MCF 10A (cell line): ENCODE results near the gene PDS5A. TPM values are rescaled to one million over a fixed set of nuclear protein-coding genes. Genes with fewer than 3 reads are reported as not detected.

ENCODE experiments used
- BruUV-seq: library from RNA; stranded (reverse); fragments of 400-500 nt; replicated peaks from 2 replicates; lab custom pipeline; 2021; lab: Mats Ljungman, UMichigan
- CTCF ChIA-PET: fragments of 300-600 bp; sonication (Branson Sonifier 250); formaldehyde crosslinking; extraction: SDS; loops from one replicate; lab custom pipeline; 2021; ENCODE audit warnings: antibody characterized with exemption, inconsistent platforms; lab: Yijun Ruan, JAX
- POLR2A ChIA-PET: fragments of 300-600, 350-650 bp; sonication (Branson Sonifier 250); formaldehyde crosslinking; extraction: SDS; loops from one replicate; lab custom pipeline; 2020; ENCODE audit warnings: antibody characterized with exemption, inconsistent platforms; lab: Yijun Ruan, JAX
- DNase-seq: peaks from one replicate; pipeline ENCODE4 v3.0.0-alpha.2; 2018; ENCODE audit not compliant: unreplicated experiment
- H3K27ac Mint-ChIP-seq: one replicate; pipeline ENCODE4 v1.8.0; 2022; ENCODE audit warnings: mild to moderate bottlenecking, low read depth, mixed read lengths; ENCODE audit not compliant: unreplicated experiment
- H3K27me3 Mint-ChIP-seq: one replicate; pipeline ENCODE4 v1.8.0; 2022; ENCODE audit warnings: mixed read lengths; ENCODE audit not compliant: insufficient read depth, unreplicated experiment
- H3K36me3 Mint-ChIP-seq: one replicate; pipeline ENCODE4 v1.8.0; 2022; ENCODE audit warnings: mild to moderate bottlenecking, moderate library complexity, mixed read lengths; ENCODE audit not compliant: insufficient read depth, unreplicated experiment
- H3K4me1 Mint-ChIP-seq: one replicate; pipeline ENCODE4 v1.8.0; 2022; ENCODE audit warnings: mixed read lengths; ENCODE audit not compliant: insufficient read depth, unreplicated experiment
- H3K4me3 Mint-ChIP-seq: one replicate; pipeline ENCODE4 v1.8.0; 2022; ENCODE audit warnings: mild to moderate bottlenecking, moderate library complexity, mixed read lengths; ENCODE audit not compliant: unreplicated experiment
- H3K9me3 Mint-ChIP-seq: one replicate; pipeline ENCODE4 v1.8.0; 2022; ENCODE audit warnings: mixed read lengths; ENCODE audit not compliant: unreplicated experiment
- CTCF ChIP-seq: fragments of 200-600 bp; IDR thresholded peaks from one replicate; pipeline ENCODE4 v1.8.0; 2022; ENCODE audit warnings: antibody characterized with exemption, mild to moderate bottlenecking; ENCODE audit not compliant: unreplicated experiment
- intact Hi-C: fragments of 100-400 bp; cut with micrococcal nuclease; formaldehyde crosslinking; loops from 2 replicates; pipeline ENCODE4 v1.14.1; 2022
- total RNA-seq: library from RNA; stranded (reverse); gene quantifications from 2 replicates; pipeline ENCODE4 v1.2.3, GENCODE V29; 2022

PDS5A gene
- total RNA-seq, 1 experiment from 2014 or later: 95.2 TPM

DNA sequence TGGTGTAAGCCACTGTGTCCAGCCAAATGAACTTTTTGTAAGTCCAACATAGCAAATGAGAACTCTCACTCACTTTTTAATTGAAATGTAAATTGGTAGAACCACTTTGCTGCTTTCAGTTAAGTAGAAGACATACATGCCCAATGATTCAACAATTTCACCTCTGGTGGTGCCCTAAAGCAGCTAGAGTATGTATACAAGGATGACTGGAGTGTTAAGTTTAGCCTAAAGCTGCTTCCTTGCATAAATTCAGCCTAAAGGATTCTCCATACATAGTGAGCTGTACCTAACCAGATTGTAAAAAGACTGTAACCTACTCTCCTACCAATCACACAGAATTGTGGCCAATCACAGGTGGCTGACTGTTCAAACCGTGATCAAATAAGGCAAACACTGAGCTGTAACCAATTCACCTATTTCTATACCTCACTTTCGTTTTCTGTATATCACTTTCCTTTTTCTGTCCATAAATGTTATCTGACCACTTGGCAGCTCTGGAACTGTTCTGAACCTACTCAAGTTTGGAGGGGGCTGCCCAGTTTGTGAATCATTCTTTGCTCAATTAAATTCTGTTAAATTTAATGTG, 39.9 kb downstream of the PDS5A start:
- Mint-ChIP-seq H3K27me3 (no peaks in the 10 kb centered on the region), H3K27ac (no peak overlapping the region), H3K36me3 (peaks cover 12% of the 10 kb centered on the region), H3K4me1 (peaks cover 23% of the 10 kb centered on the region), H3K9me3 (no peaks in the 10 kb centered on the region), H3K4me3 (no peak overlapping the region)
- DNase-seq: no peak
- no peak for TF ChIP-seq CTCF
- intact Hi-C loops: no loop called here
- no TSS peak for BruUV-seq
- ChIA-PET CTCF (interaction anchor here (0.7 to 1.5 kb wide), 3 partner anchors 9 to 338 kb away, joined by 3 to 4 read pairs (median 3); no protein-coding TSS in a partner anchor), POLR2A (interaction anchor here (0.6 to 1.1 kb wide), 3 partner anchors 14 to 414 kb away, joined by 4 to 6 read pairs (median 5); no protein-coding TSS in a partner anchor)

DNA sequence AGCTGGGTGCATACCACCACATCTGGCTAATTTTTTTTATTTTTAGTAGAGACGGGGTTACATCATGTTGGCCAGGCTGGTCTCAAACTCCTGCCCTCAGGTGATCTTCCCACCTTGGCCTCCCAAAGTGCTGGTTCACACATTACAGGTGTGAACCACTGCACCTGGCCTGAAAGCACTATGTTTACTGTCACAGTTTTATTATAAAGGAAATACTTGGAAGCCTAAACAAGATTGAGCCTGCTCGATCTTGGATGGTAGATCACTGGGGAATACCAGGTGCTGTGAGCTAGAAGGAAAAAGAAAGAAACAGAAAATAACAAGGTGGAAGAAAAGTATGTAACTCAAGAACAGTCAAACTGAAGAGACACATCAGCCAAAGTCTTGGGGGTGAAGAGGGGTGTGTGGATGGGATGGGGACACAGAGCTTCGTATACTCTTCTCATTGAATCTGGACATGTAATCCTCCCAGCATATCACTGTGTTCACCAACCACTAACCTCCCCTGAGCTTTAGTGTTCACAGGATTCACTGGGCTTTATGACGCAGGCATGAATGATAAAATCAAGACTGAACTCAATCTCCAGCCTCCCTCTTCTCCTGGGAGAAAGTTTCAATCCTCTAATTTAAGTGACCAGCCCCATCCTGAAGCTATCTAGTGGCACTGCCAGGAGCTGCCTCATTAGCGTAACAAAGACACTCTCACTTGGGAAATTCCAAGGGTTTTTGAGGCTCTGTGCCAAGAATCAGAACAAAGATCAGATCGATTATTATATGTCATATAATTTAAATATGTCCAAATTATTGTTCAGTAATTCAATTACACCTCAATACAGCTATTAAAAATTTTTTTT, 40.9 kb downstream of the PDS5A start:
- no TSS peak for BruUV-seq
- no peak for TF ChIP-seq CTCF
- no peaks in the 10 kb centered on the region for H3K27me3 Mint-ChIP-seq
- DNase-seq: no peak
- intact Hi-C loops: no loop called here
- H3K36me3 Mint-ChIP-seq: peaks cover 18% of the 10 kb centered on the region
- no peaks in the 10 kb centered on the region for H3K9me3 Mint-ChIP-seq
- ChIA-PET CTCF (interaction anchor here (0.6 to 1.5 kb wide), 2 partner anchors 10 to 28 kb away, joined by 3 to 4 read pairs; no protein-coding TSS in a partner anchor), POLR2A (interaction anchor here (0.6 to 1.1 kb wide), 4 partner anchors 10 to 478 kb away, joined by 3 to 5 read pairs (median 4); partner anchors contain the start of genes LIAS and RPL9)
- H3K4me3 Mint-ChIP-seq: no peak overlapping the region
- H3K4me1 Mint-ChIP-seq: peaks cover 19% of the 10 kb centered on the region
- H3K27ac Mint-ChIP-seq: no peak overlapping the region

- H3K4me3 Mint-ChIP-seq: no peak overlapping the region
- no TSS peak for BruUV-seq
- CTCF ChIA-PET: interaction anchor here (0.8 to 1.8 kb wide), 2 partner anchors 42 to 122 kb away, joined by 3 to 6 read pairs; partner anchors contain the start of gene N4BP2
Measured at GRCh38 chr4:39933671-39934590, 43.8 kb downstream of the PDS5A start.

More at GRCh38 chr4:39933671-39934590, 43.8 kb downstream of the PDS5A start:
- no peak for TF ChIP-seq CTCF
- intact Hi-C loops: no loop called here
- POLR2A ChIA-PET: interaction anchor here (0.5 to 1.0 kb wide), 2 partner anchors 11 to 22 kb away, joined by 3 to 4 read pairs; no protein-coding TSS in a partner anchor
- Mint-ChIP-seq H3K4me1 (peaks cover 19% of the 10 kb centered on the region), H3K27ac (no peak overlapping the region), H3K9me3 (no peaks in the 10 kb centered on the region), H3K36me3 (peaks cover 18% of the 10 kb centered on the region), H3K27me3 (no peaks in the 10 kb centered on the region)
- DNase-seq: no peak
